HEK293 (cell line): ENCODE data around the gene MAP3K5.

Experiments used
- EGR2 ChIP-seq: fragments of 450-650 bp; formaldehyde crosslinking; IDR thresholded peaks from 2 replicates; pipeline ENCODE4 v1.5.1; 2016; ENCODE audit warnings: low read depth, missing biosample characterization, missing genetic modification characterization
- GFI1B ChIP-seq: fragments of 450-650 bp; formaldehyde crosslinking; IDR thresholded peaks from 2 replicates; pipeline ENCODE4 v1.5.1; 2016; ENCODE audit warnings: missing biosample characterization, missing genetic modification characterization
- GLIS2 ChIP-seq: fragments of 450-650 bp; formaldehyde crosslinking; IDR thresholded peaks from 2 replicates; pipeline ENCODE4 v1.5.1; 2016; ENCODE audit warnings: missing biosample characterization, missing genetic modification characterization
- KLF1 ChIP-seq: fragments of 450-650 bp; formaldehyde crosslinking; IDR thresholded peaks from 2 replicates; pipeline ENCODE4 v1.5.1; 2016; ENCODE audit warnings: missing biosample characterization, missing genetic modification characterization
- KLF16 ChIP-seq: fragments of 450-650 bp; formaldehyde crosslinking; IDR thresholded peaks from 2 replicates; pipeline ENCODE4 v1.5.1; 2017; ENCODE audit warnings: missing biosample characterization, missing genetic modification characterization
- MZF1 ChIP-seq: fragments of 450-650 bp; formaldehyde crosslinking; IDR thresholded peaks from 2 replicates; pipeline ENCODE4 v1.5.1; 2017; ENCODE audit warnings: missing biosample characterization, missing genetic modification characterization, borderline replicate concordance
- PRDM4 ChIP-seq: fragments of 450-650 bp; formaldehyde crosslinking; IDR thresholded peaks from 2 replicates; pipeline ENCODE4 v1.5.1; 2017; ENCODE audit warnings: missing biosample characterization, missing genetic modification characterization
- PRDM6 ChIP-seq: fragments of 450-650 bp; formaldehyde crosslinking; IDR thresholded peaks from 2 replicates; pipeline ENCODE4 v1.5.1; 2017; ENCODE audit warnings: missing biosample characterization, missing genetic modification characterization
- ZBTB8A ChIP-seq: fragments of 450-650 bp; formaldehyde crosslinking; IDR thresholded peaks from 2 replicates; pipeline ENCODE4 v1.5.1; 2016; ENCODE audit warnings: missing biosample characterization, missing genetic modification characterization
- ZEB2 ChIP-seq: fragments of 450-650 bp; formaldehyde crosslinking; IDR thresholded peaks from 2 replicates; pipeline ENCODE4 v1.5.1; 2016; ENCODE audit warnings: missing biosample characterization, missing genetic modification characterization
- ZNF132 ChIP-seq: fragments of 450-650 bp; formaldehyde crosslinking; IDR thresholded peaks from 2 replicates; pipeline ENCODE4 v1.5.1; 2017; ENCODE audit warnings: missing biosample characterization, missing genetic modification characterization, borderline replicate concordance
- ZNF211 ChIP-seq: fragments of 450-650 bp; formaldehyde crosslinking; IDR thresholded peaks from 2 replicates; pipeline ENCODE4 v1.5.1; 2016; ENCODE audit warnings: low read depth, missing biosample characterization, missing genetic modification characterization
- ZNF311 ChIP-seq: fragments of 450-650 bp; formaldehyde crosslinking; IDR thresholded peaks from 2 replicates; pipeline ENCODE4 v1.5.1; 2017; ENCODE audit warnings: missing biosample characterization, missing genetic modification characterization, borderline replicate concordance
- ZNF335 ChIP-seq: fragments of 450-650 bp; formaldehyde crosslinking; conservative IDR thresholded peaks from 2 replicates; pipeline ENCODE4 v1.5.1; 2016; ENCODE audit warnings: missing biosample characterization, missing genetic modification characterization
- ZNF423 ChIP-seq: fragments of 450-650 bp; formaldehyde crosslinking; IDR thresholded peaks from 2 replicates; pipeline ENCODE4 v1.5.1; 2016; ENCODE audit warnings: missing biosample characterization, missing genetic modification characterization
- ZNF501 ChIP-seq: fragments of 450-650 bp; formaldehyde crosslinking; IDR thresholded peaks from 2 replicates; pipeline ENCODE4 v1.5.1; 2016; ENCODE audit warnings: missing biosample characterization, missing genetic modification characterization
- ZNF510 ChIP-seq: fragments of 450-650 bp; formaldehyde crosslinking; IDR thresholded peaks from 2 replicates; pipeline ENCODE4 v1.5.1; 2018; ENCODE audit warnings: mild to moderate bottlenecking, missing genetic modification characterization, missing biosample characterization; ENCODE audit not compliant: insufficient replicate concordance
- ZNF548 ChIP-seq: fragments of 450-650 bp; formaldehyde crosslinking; IDR thresholded peaks from 2 replicates; pipeline ENCODE4 v1.5.1; 2016; ENCODE audit warnings: missing biosample characterization, missing genetic modification characterization
- ZNF555 ChIP-seq: fragments of 450-650 bp; formaldehyde crosslinking; conservative IDR thresholded peaks from 2 replicates; pipeline ENCODE4 v1.5.1; 2017; ENCODE audit warnings: missing biosample characterization, mild to moderate bottlenecking, missing genetic modification characterization, inconsistent platforms
- ZNF558 ChIP-seq: fragments of 450-650 bp; formaldehyde crosslinking; IDR thresholded peaks from 2 replicates; pipeline ENCODE4 v1.5.1; 2016; ENCODE audit warnings: missing biosample characterization, missing genetic modification characterization
- ZNF621 ChIP-seq: fragments of 450-650 bp; formaldehyde crosslinking; IDR thresholded peaks from 2 replicates; pipeline ENCODE4 v1.5.1; 2017; ENCODE audit warnings: missing biosample characterization, missing genetic modification characterization
- ZNF629 ChIP-seq: fragments of 450-650 bp; formaldehyde crosslinking; IDR thresholded peaks from 2 replicates; pipeline ENCODE4 v1.5.1; 2017; ENCODE audit warnings: missing biosample characterization, missing genetic modification characterization
- ZNF639 ChIP-seq: fragments of 450-650 bp; formaldehyde crosslinking; IDR thresholded peaks from 2 replicates; pipeline ENCODE4 v1.5.1; 2016; ENCODE audit warnings: missing biosample characterization, missing genetic modification characterization
- ZNF658 ChIP-seq: fragments of 450-650 bp; formaldehyde crosslinking; IDR thresholded peaks from 2 replicates; pipeline ENCODE4; 2016; ENCODE audit warnings: missing biosample characterization, missing genetic modification characterization
- ZNF701 ChIP-seq: fragments of 450-650 bp; formaldehyde crosslinking; IDR thresholded peaks from 2 replicates; pipeline ENCODE4 v1.5.1; 2016; ENCODE audit warnings: missing biosample characterization, missing genetic modification characterization
- ZNF76 ChIP-seq: fragments of 450-650 bp; formaldehyde crosslinking; IDR thresholded peaks from 2 replicates; pipeline ENCODE4; 2016; ENCODE audit warnings: low read depth, missing biosample characterization, missing genetic modification characterization, borderline replicate concordance
- ZNF792 ChIP-seq: fragments of 450-650 bp; formaldehyde crosslinking; IDR thresholded peaks from 2 replicates; pipeline ENCODE4 v1.5.1; 2016; ENCODE audit warnings: missing biosample characterization, missing genetic modification characterization
- TF ChIP-seq, protein P1 (sequence below): sonication (generic); formaldehyde crosslinking; IDR thresholded peaks from 2 replicates; pipeline ENCODE4 v1.8.1; 2022; ENCODE audit warnings: mild to moderate bottlenecking, moderate library complexity, missing genetic modification reagents
- TF ChIP-seq, protein P2 (sequence below): fragments of 450-650 bp; formaldehyde crosslinking; IDR thresholded peaks from 2 replicates; pipeline ENCODE4 v1.5.1; 2016; ENCODE audit warnings: missing biosample characterization, missing genetic modification characterization, low read depth
- TF ChIP-seq, protein P3 (sequence below): fragments of 450-650 bp; formaldehyde crosslinking; IDR thresholded peaks from 2 replicates; pipeline ENCODE4 v1.5.1; 2016; ENCODE audit warnings: missing biosample characterization, missing genetic modification characterization

Gene MAP3K5

DNA sequence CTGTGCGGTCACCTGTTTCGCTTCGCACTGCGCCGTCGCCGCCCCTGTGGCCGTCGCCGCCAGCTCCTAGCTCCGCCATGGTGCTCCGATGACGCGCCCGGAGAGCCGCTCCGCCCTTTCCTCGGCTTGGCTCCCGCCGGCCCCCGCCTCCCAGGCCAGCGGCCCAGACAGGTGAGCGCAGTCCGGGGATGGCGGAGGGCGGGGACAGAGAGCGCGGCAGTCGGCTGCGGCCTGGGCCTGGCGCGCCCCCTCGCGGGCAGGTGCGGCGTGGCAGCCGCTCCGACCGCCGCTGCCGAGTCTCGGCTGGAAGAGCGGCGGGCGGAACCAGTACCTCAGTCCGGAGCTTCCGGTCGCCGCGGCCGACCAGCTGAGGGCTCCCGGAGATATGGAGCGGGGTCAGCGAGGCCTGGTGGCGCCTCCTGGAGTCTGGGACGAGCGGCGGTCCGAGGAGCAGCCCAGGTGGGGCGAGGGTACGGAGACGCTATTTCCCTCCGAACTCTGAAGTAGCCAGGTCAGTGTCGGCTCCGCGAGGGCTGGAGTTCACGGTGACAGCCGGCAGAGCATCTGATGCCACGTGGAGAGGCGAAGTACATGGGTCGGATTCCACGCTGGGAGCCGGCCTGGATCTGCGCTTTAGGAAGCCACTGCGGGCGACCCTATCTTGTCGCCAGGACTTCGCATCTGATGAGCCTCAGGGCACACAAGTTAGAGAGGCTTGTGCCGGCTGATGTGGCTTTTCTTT is 241.8 kb downstream of the MAP3K5 start, which contains the start of gene MAP7 (continued):
- TF ChIP-seq, protein P1, sequence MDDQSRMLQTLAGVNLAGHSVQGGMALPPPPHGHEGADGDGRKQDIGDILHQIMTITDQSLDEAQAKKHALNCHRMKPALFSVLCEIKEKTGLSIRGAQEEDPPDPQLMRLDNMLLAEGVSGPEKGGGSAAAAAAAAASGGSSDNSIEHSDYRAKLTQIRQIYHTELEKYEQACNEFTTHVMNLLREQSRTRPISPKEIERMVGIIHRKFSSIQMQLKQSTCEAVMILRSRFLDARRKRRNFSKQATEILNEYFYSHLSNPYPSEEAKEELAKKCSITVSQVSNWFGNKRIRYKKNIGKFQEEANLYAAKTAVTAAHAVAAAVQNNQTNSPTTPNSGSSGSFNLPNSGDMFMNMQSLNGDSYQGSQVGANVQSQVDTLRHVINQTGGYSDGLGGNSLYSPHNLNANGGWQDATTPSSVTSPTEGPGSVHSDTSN (CRISPR knock-in tag) = 0 out of 2 replicates have a peak, but pooled peaks have one; percentile 23
- TF ChIP-seq ZNF621 (tag by site-specific recombination) = no peak
- no peak for TF ChIP-seq ZNF510 (tag by site-specific recombination)
- no peak for TF ChIP-seq ZNF501 (tag by site-specific recombination)
- no peak; the same call in 1 of the 2 replicates for TF ChIP-seq ZNF335 (tag by site-specific recombination)
- TF ChIP-seq, protein P2, sequence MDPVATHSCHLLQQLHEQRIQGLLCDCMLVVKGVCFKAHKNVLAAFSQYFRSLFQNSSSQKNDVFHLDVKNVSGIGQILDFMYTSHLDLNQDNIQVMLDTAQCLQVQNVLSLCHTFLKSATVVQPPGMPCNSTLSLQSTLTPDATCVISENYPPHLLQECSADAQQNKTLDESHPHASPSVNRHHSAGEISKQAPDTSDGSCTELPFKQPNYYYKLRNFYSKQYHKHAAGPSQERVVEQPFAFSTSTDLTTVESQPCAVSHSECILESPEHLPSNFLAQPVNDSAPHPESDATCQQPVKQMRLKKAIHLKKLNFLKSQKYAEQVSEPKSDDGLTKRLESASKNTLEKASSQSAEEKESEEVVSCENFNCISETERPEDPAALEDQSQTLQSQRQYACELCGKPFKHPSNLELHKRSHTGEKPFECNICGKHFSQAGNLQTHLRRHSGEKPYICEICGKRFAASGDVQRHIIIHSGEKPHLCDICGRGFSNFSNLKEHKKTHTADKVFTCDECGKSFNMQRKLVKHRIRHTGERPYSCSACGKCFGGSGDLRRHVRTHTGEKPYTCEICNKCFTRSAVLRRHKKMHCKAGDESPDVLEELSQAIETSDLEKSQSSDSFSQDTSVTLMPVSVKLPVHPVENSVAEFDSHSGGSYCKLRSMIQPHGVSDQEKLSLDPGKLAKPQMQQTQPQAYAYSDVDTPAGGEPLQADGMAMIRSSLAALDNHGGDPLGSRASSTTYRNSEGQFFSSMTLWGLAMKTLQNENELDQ = no peak
- TF ChIP-seq ZNF629 = no peak
- no peak for TF ChIP-seq ZNF658 (tag by site-specific recombination)
- TF ChIP-seq EGR2 (tag by site-specific recombination) = no peak
- no peak for TF ChIP-seq ZNF701
- TF ChIP-seq, protein P3, sequence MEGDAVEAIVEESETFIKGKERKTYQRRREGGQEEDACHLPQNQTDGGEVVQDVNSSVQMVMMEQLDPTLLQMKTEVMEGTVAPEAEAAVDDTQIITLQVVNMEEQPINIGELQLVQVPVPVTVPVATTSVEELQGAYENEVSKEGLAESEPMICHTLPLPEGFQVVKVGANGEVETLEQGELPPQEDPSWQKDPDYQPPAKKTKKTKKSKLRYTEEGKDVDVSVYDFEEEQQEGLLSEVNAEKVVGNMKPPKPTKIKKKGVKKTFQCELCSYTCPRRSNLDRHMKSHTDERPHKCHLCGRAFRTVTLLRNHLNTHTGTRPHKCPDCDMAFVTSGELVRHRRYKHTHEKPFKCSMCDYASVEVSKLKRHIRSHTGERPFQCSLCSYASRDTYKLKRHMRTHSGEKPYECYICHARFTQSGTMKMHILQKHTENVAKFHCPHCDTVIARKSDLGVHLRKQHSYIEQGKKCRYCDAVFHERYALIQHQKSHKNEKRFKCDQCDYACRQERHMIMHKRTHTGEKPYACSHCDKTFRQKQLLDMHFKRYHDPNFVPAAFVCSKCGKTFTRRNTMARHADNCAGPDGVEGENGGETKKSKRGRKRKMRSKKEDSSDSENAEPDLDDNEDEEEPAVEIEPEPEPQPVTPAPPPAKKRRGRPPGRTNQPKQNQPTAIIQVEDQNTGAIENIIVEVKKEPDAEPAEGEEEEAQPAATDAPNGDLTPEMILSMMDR = 0 out of 2 replicates have a peak, but pooled peaks have one; percentile 46
- no peak for TF ChIP-seq ZNF423 (tag by site-specific recombination)
- TF ChIP-seq ZNF792 (tag by site-specific recombination) = no peak
- TF ChIP-seq MZF1 = no peak
- TF ChIP-seq KLF16 = no peak
- TF ChIP-seq ZNF558 (tag by site-specific recombination) = no peak
- TF ChIP-seq ZBTB8A (tag by site-specific recombination) = no peak
- TF ChIP-seq ZNF639 (tag by site-specific recombination) = no peak
- no peak for TF ChIP-seq ZNF211 (tag by site-specific recombination)
- no peak for TF ChIP-seq PRDM6 (tag by site-specific recombination)
- TF ChIP-seq ZNF548 (tag by site-specific recombination) = no peak
- TF ChIP-seq ZNF132 (tag by site-specific recombination) = no peak
- TF ChIP-seq ZNF76 = no peak
- no peak for TF ChIP-seq GFI1B (tag by site-specific recombination)
- TF ChIP-seq ZEB2 (tag by site-specific recombination) = peak; percentile 92
- no peak for TF ChIP-seq ZNF311 (tag by site-specific recombination)
- no peak for TF ChIP-seq ZNF555 (tag by site-specific recombination)
- no peak for TF ChIP-seq PRDM4 (tag by site-specific recombination)
- TF ChIP-seq KLF1 (tag by site-specific recombination) = 0 out of 2 replicates have a peak, but pooled peaks have one; percentile 29
- TF ChIP-seq GLIS2 (tag by site-specific recombination) = no peak; the same call in 1 of the 2 replicates
